Measurements from ENCODE around the gene C1orf210.

Gene C1orf210

GRCh38 chr1:43272576-43273571, 12.5 kb downstream of the C1orf210 start:
- DNase-seq, result no peak

- DNase-seq, result no peak
Observed at GRCh38 chr1:43272161-43272560, 13.2 kb downstream of the C1orf210 start.

GRCh38 chr1:43271186-43272118, 13.9 kb downstream of the C1orf210 start:
- DNase-seq, result no peak

DNA sequence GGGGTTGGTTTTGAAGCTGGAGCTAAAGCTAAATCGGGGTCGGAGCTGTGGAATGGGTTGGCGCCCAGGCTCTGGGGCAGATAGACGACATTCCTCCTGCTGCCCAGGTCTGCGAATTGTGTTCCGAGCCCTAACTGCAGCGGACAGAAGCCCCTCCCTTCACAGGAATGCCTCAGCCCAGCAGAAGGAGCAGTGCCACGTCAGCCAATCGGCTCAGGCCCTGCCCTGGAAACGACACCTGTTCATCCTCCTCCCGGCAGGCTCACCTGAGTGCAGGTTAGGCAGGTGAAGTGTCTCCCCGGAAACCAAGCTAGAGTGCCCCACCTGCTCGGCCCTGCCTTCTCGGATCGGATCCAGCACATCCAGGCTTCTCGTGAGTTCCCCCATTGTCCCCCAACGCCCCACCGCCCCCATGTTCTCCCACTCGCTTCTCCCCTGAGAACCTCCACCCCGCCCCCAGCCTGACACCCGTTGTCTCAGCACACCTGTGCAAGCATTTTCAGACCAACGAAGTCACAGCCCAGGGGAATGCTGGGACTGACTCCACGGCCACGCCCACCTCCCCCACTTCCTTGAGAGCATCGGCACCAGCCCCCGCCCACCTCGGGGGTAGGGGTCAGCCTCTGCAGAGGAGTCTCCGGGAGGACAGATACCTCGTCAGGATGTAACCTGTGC, 14.8 kb downstream of the C1orf210 start:
- DNase-seq, result no peak

DNA sequence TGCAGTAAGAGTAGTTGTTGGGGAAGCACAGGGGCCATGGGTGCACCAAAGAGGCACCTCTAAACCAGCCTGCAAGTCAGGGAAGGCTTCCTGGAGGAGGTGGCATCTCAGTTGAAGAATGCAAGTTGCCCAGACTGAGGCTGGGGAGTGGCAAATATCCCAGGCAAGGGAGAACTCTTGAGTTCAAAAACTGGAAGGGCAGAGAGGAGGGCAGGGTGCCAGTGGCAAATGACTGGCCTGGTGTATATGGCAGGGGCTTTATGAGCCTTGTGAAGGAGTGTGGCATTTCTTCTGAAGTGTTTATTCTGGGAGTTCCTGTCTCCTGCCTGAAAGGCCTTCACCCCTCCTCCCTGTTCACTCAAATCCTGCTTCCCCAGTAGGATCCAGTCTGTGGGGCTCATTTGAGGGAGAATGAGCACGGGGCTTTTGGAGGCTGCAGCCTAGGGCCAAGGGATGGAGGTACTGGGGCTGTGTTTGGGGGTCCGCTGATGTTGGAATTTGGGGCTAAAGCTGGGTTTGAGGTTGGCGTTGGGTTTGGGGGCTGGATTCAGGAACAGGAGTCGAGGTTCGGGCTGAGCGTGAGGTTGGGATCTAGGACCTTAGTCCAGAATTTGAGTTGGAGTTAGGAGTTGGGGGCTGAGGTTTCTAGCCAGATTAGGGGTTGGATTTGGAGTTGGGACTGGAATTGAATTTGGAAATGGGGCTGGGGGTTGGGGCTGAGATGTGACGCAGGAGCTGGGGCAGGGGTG, 15.6 kb downstream of the C1orf210 start, which contains the start of gene TMEM125:
Gene TMEM125 (plus strand): TSS at position 357 of the 749 bp plus-strand sequence. CDS start 2,740 bp downstream, outside the sequence.
- no peak for DNase-seq

- no peak for DNase-seq
Observed at GRCh38 chr1:43267818-43268425, 17.5 kb downstream of the C1orf210 start.

DNA sequence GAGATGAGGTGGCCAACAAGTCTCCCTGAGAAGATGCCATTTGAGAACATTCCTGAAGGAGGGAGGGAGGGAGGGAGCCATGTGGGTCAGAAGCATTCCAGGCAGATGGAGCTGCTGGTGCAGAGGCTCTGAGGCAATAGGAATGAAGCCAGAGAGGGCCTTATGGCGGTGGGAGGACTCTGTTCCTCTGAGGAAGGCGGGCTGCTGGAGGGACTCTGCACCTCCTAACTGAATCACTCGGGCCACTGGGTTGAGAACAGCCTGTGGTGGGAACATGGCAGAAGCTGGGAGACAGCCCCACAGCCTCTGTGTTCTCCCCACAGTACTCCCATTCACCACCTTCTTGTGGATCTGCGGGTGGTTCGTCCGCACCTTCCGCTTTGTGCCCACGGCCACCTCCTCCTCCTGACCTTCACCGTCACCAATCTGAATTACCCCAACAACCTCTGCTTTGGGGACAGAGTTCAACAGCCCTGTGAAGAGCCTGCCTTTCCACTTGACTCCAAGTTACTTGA, 18.0 kb downstream of the C1orf210 start:
- no peak for DNase-seq

- no peak for DNase-seq
Observed at GRCh38 chr1:43266881-43267280, 18.5 kb downstream of the C1orf210 start.

- no peak for DNase-seq
Observed at GRCh38 chr1:43265431-43265830, 19.9 kb downstream of the C1orf210 start.

- DNase-seq, result no peak
Observed at GRCh38 chr1:43258370-43258769, 27.0 kb downstream of the C1orf210 start.

- no peak for DNase-seq
Observed at GRCh38 chr1:43256675-43257570, 28.5 kb downstream of the C1orf210 start.

DNA sequence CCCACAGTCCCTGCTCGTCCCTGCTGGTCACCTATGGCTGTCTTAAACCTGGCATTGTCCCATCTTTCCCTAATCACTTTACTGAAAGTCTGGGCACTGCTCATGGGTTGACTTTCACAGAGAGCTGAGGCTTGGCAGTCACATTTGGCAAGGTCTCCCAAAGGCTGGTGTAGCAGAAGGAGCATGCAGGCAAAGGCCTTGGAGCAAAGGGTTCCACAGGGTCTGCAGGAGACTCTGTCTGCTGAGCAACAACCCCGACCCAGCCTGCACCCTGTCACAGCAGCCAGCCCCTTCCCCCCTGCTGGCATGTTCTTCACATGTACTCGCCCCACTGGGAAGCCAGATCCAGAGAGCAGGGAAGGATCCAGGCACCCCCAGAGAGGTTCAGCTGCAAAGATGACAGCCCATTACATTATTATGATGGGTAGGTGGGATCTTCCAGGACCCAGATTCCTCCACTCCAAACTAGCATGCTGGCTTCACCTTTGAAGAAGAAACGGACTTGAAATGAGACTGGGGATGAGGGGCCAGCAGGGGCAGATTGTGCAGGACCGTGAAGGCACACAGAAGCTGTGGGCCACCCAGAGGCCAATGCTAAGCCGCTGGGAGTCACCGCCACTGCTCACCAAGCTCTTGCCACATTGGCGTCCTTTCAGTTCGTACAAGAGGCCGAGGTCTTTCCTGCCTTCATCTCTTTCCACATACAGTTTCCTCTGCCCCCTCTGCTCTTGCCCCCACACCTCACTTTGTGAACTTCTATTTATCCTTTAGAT, 29.8 kb downstream of the C1orf210 start:
- no peak for DNase-seq

GRCh38 chr1:43253876-43254275, 31.5 kb downstream of the C1orf210 start:
- no peak for DNase-seq

- no peak for DNase-seq
Observed at GRCh38 chr1:43253173-43253572, 32.2 kb downstream of the C1orf210 start.

DNA sequence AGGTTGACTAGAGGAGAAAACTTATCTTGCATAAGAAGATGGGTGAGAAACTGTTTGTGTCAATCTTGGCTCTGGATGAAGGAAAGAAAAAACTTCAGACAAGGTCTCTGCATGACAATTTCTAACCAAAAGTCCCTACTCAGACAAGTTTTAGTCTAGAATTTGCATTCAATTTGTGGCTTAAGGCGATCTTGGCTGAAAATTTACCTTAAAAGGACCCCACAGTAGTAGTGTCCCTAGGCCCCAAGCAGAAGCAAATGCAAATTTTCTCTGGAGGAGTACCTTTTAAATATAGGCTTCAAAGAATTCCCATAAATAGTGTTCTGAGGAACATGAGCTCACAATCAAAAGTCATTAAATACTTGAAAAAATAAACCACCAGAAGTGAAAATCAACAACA, 33.2 kb downstream of the C1orf210 start:
- DNase-seq, result no peak

GRCh38 chr1:43251024-43251423, 34.4 kb downstream of the C1orf210 start:
- DNase-seq, result no peak

DNA sequence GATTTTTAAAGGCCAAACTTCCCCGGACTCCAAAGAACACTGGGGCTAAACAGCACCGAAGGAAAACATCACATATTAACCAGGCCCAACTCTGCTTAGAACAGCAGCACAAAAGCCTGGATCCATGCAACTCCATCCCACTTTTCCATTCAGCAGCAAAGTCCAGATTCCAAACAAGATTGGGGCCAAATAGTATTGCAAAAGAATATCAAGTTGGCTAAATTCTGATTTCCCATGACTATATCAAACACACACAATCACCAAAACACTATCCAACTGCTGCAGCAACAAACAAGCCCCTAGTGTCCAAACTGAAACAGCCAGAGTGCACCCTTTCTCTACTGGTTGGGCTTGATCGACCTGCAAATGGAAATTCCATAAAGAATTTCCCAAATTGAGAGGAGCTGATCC, 35.0 kb downstream of the C1orf210 start:
- DNase-seq, result no peak

DNA sequence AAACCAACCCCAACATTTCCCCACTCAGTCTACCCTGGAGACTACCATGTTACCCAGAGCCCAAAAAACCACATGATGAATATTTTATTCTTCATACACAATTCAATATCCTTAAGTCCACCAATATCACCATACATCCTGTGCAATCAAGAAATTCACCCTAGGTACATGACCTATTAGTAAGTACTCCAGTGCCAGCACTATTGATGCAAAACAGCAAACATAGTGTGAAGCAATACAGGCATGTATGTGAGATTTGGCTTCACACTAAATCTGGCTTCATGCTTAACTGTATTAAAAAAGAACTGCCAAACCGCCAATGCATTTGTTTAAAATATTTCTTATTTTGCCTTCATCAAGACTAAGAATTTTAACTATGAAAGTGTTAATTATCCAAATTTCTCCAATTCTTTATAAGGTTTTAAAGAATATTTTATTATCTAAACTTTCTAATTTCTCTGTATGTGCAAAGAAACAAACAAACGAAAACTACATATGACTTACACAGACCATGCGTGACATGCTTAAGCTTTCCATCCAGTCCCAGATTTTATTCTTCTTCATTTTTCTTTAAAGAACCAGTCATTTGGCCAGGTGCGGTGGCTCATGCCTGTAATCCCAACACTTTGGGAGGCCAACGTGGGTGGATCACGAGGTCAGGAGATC, 38.0 kb downstream of the C1orf210 start:
- no peak for DNase-seq

All from femur (tissue), 1 donor.